OCI-LY7 (cell line): ENCODE measurements around the gene MCRIP2. TPM values are rescaled to one million over a fixed set of nuclear protein-coding genes. Genes with fewer than 3 reads are reported as not detected.

ENCODE experiments used
- BruUV-seq: library from RNA; stranded (reverse); fragments of 400-500 nt; replicated peaks from 2 replicates; lab custom pipeline; 2021; lab: Mats Ljungman, UMichigan
- CTCF ChIA-PET: fragments of 300-600 bp; sonication (Branson Sonifier 250); formaldehyde crosslinking; loops from one replicate; lab custom pipeline; 2022; ENCODE audit warnings: antibody characterized with exemption; ENCODE audit not compliant: unreplicated experiment; lab: Charles Lee
- POLR2A ChIA-PET: fragments of 300-600 bp; sonication (Branson Sonifier 250); formaldehyde crosslinking; loops from one replicate; lab custom pipeline; 2022; ENCODE audit warnings: antibody characterized with exemption; lab: Charles Lee
- DNase-seq: peaks from one replicate; pipeline ENCODE4 v3.0.0-alpha.2; 2015; ENCODE audit warnings: low spot score
- H2AFZ ChIP-seq: fragments of 200-600 bp; sonication (generic), shearing (Covaris generic); 2 replicates; pipeline ENCODE4 v1.6.1; 2014; ENCODE audit warnings: mild to moderate bottlenecking, antibody characterized with exemption, low read length, moderate library complexity
- H3K27ac ChIP-seq: fragments of 200-600 bp; sonication (generic); 2 replicates; pipeline ENCODE4 v1.5.1; 2014; ENCODE audit warnings: mixed run types, low read depth, mild to moderate bottlenecking, moderate library complexity, low read length, inconsistent platforms; ENCODE audit not compliant: poor library complexity, severe bottlenecking
- H3K36me3 ChIP-seq: fragments of 200-600 bp; sonication (generic); 2 replicates; pipeline ENCODE4 v1.6.1; 2014; ENCODE audit warnings: mild to moderate bottlenecking, antibody characterized with exemption, low read length, moderate library complexity, mixed read lengths; ENCODE audit not compliant: insufficient read depth
- H3K4me1 ChIP-seq: fragments of 200-600 bp; sonication (generic); 2 replicates; pipeline ENCODE4 v1.5.1; 2014; ENCODE audit warnings: mild to moderate bottlenecking, low read length; ENCODE audit not compliant: insufficient read depth, poor library complexity, severe bottlenecking
- H3K4me2 ChIP-seq: fragments of 200-600 bp; sonication (generic); 2 replicates; pipeline ENCODE4 v1.6.1; 2014; ENCODE audit warnings: mild to moderate bottlenecking, low read length
- H3K4me3 ChIP-seq: fragments of 200-600 bp; sonication (generic); 2 replicates; pipeline ENCODE4 v1.5.1; 2014; ENCODE audit warnings: mild to moderate bottlenecking, low read depth, low read length; ENCODE audit not compliant: poor library complexity, severe bottlenecking
- H3K79me2 ChIP-seq: fragments of 200-600 bp; sonication (generic); 2 replicates; pipeline ENCODE4 v1.6.1; 2016; ENCODE audit warnings: low read depth, mild to moderate bottlenecking, low read length, moderate library complexity, mixed read lengths; ENCODE audit not compliant: insufficient read depth
- H3K9me2 ChIP-seq: fragments of 200-600 bp; sonication (generic); 2 replicates; pipeline ENCODE4 v1.6.1; 2016; ENCODE audit warnings: mild to moderate bottlenecking, low read length, mixed read lengths; ENCODE audit not compliant: insufficient read depth
- H3K9me3 ChIP-seq: fragments of 200-600 bp; sonication (generic); 2 replicates; pipeline ENCODE4 v1.6.1; 2014; ENCODE audit warnings: mild to moderate bottlenecking, mixed run types, low read length, mixed read lengths
- H4K20me1 ChIP-seq: fragments of 200-600 bp; sonication (generic); 2 replicates; pipeline ENCODE4 v1.6.1; 2014; ENCODE audit warnings: mild to moderate bottlenecking, antibody characterized with exemption, low read length, moderate library complexity, mixed read lengths; ENCODE audit not compliant: insufficient read depth
- CTCF ChIP-seq: fragments of 200-600 bp; sonication (generic); conservative IDR thresholded peaks from 2 replicates; pipeline ENCODE4 v1.5.1; 2014; ENCODE audit warnings: mild to moderate bottlenecking, antibody characterized with exemption, low read length, moderate library complexity, mixed read lengths
- EZH2phosphoT487 ChIP-seq: fragments of 200-600 bp; sonication (generic); IDR thresholded peaks from 2 replicates; pipeline ENCODE4 v1.6.1; 2018; ENCODE audit warnings: low read depth, borderline replicate concordance, mild to moderate bottlenecking, mixed run types, antibody characterized with exemption, low read length, moderate library complexity, mixed read lengths
- intact Hi-C: fragments of 100-400 bp; cut with micrococcal nuclease; formaldehyde crosslinking; loops from one replicate; pipeline ENCODE4 v1.10.0; 2022; ENCODE audit not compliant: unreplicated experiment
- total RNA-seq, 2 experiments: library from RNA; depleted of rRNA in 1 of 2; stranded (reverse); fragments of >200 nt in 1 of 2; shearing (Covaris generic) in 1 of 2; gene quantifications; 2 replicates each; pipeline ENCODE4 v1.2.3, GENCODE V29; 2014 to 2022

The MCRIP2 gene
- total RNA-seq, 2 experiments from 2014 or later = 62.8 to 64.1 TPM

- intact Hi-C loops = no loop called here
- Histone ChIP-seq H3K4me3 (no peak overlapping the region), H3K9me2 (no peaks in the 10 kb centered on the region), H3K4me1 (no peaks in the 10 kb centered on the region), H3K4me2 (no peak overlapping the region), H2AFZ (no peak overlapping the region), H3K79me2 (no peaks in the 10 kb centered on the region), H3K27ac (no peak overlapping the region), H4K20me1 (no peaks in the 10 kb centered on the region), H3K9me3 (no peaks in the 10 kb centered on the region), H3K36me3 (no peaks in the 10 kb centered on the region)
- DNase-seq = no peak
- ChIA-PET POLR2A (no interaction called here), CTCF (no interaction called here)
- BruUV-seq = no TSS peak
- TF ChIP-seq EZH2phosphoT487 (no peak), CTCF (no peak)
Measured at GRCh38 chr16:627454-628239, 14.0 kb upstream of the MCRIP2 start.

- BruUV-seq = no TSS peak
- H4K20me1 ChIP-seq = no peaks in the 10 kb centered on the region
- CTCF ChIA-PET = no interaction called here
Measured at GRCh38 chr16:628321-629061, 13.1 kb upstream of the MCRIP2 start.

More at GRCh38 chr16:628321-629061, 13.1 kb upstream of the MCRIP2 start:
- Histone ChIP-seq H2AFZ (no peak overlapping the region), H3K79me2 (no peaks in the 10 kb centered on the region), H3K9me2 (no peaks in the 10 kb centered on the region), H3K4me1 (no peaks in the 10 kb centered on the region), H3K4me3 (no peak overlapping the region), H3K36me3 (no peaks in the 10 kb centered on the region), H3K27ac (no peak overlapping the region), H3K4me2 (no peak overlapping the region), H3K9me3 (no peaks in the 10 kb centered on the region)
- TF ChIP-seq CTCF (no peak), EZH2phosphoT487 (no peak)
- intact Hi-C loops = no loop called here
- DNase-seq = no peak
- POLR2A ChIA-PET = no interaction called here
